H1 (cell line): Measurements from ENCODE around the gene EXOSC5. TPM values are rescaled to one million over a fixed set of nuclear protein-coding genes. Genes with fewer than 3 reads are reported as not detected.

Experiments used
- ASH2L ChIP-seq: fragments of 200-600, 300-600 bp; sonication (generic); IDR thresholded peaks from one replicate; pipeline ENCODE4 v1.7.1; 2017; ENCODE audit warnings: low read length
- BCL11A ChIP-seq, 2 experiments: IDR thresholded peaks; one replicate each; pipeline ENCODE4 v1.6.1; 2011; ENCODE audit warnings: low read depth in 2 of 2, low read length in 2 of 2, mild to moderate bottlenecking in 2 of 2
- EGR1 ChIP-seq: IDR thresholded peaks from 2 replicates; pipeline ENCODE4 v1.6.1; 2011; ENCODE audit warnings: low read depth, low read length, borderline replicate concordance
- KDM1A ChIP-seq: fragments of 200-600, 300-600 bp; sonication (generic); IDR thresholded peaks from 2 replicates; pipeline ENCODE4 v1.7.1; 2016; ENCODE audit warnings: mild to moderate bottlenecking, low read length, borderline replicate concordance
- RAD21 ChIP-seq, 2 experiments: IDR thresholded peaks in 1 of 2; conservative IDR thresholded peaks in 1 of 2; 2 replicates each; pipeline ENCODE4 v1.6.1; 2011; ENCODE audit warnings: low read depth in 2 of 2, low read length in 2 of 2, improper control_type of control experiment in 1 of 2, inconsistent platforms in 1 of 2, mild to moderate bottlenecking in 1 of 2, moderate library complexity in 1 of 2
- RFX5 ChIP-seq: IDR thresholded peaks from 2 replicates; pipeline ENCODE4 v1.6.1; 2011; ENCODE audit warnings: low read depth, low read length, improper control_type of control experiment, borderline replicate concordance
- SIN3A ChIP-seq, 2 experiments: IDR thresholded peaks in 1 of 2; conservative IDR thresholded peaks in 1 of 2; 2 replicates each; pipeline ENCODE4 v1.6.1; 2011 to 2012; ENCODE audit warnings: low read length in 2 of 2, improper control_type of control experiment in 1 of 2, low read depth in 1 of 2, mild to moderate bottlenecking in 1 of 2
- YY1 ChIP-seq: IDR thresholded peaks from 2 replicates; pipeline ENCODE4 v1.6.1; 2011; ENCODE audit warnings: low read depth, mild to moderate bottlenecking, low read length
- polyA plus RNA-seq, 7 experiments: library from polyadenylated mRNA; depleted of rRNA in 3 of 7; stranded (reverse) in 5 of 7; unstranded in 2 of 7; fragments of >200 nt in 5 of 7; fragments of 200-250 nt in 2 of 7; gene quantifications; 1 replicate in 5 of 7; 2 replicates in 1 of 7; 4 replicates in 1 of 7; pipeline versions ENCODE4 v1.2.1 to v1.2.3, GENCODE V29; 2011 to 2013; ENCODE audit warnings: missing spikeins in 2 of 7, mixed read lengths in 2 of 7
- total RNA-seq: library from RNA; stranded (reverse); fragmentation: NEBNext Ultra II Directional; extraction: Animal tissue kit (Norgen Biotek cat#: 25700); gene quantifications from 2 replicates; pipeline ENCODE4 v1.2.1, GENCODE V29; 2021
- TF ChIP-seq, protein P1 (sequence below), 3 experiments: IDR thresholded peaks; 1 replicate in 2 of 3; 2 replicates in 1 of 3; pipeline versions ENCODE4 v1.5.1 to v1.6.1; 2011; ENCODE audit warnings: low read length in 3 of 3, mild to moderate bottlenecking in 3 of 3, inconsistent platforms in 2 of 3, low read depth in 1 of 3, moderate library complexity in 1 of 3; ENCODE audit not compliant: insufficient read depth in 1 of 3; ENCODE audit errors: control extremely low read depth in 1 of 3

The EXOSC5 gene
- total and polyA plus RNA-seq, 2 of the 8 experiments (the other 6 are each of a cell fraction or from before 2014, with no cell fraction given): 56.2 to 92.8 TPM

DNA sequence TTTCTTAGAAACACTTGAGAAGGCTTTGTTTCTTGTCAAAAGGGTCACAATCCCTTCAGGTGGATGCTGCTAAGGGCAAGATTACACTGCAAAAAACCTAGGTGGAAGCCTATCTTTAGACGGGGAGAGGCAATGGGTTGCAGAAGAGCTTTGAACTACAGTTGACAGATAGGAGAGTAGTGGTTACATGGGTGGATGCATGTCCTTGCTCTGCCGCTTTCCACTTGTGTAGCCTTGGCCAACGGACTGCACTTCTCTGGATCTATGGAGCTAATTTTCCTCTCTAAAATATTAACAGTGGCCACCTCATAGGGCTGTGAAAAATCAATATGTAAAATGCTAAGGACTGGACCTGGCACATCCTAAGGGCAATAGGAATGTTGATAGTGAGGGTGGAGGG, 1.4 kb upstream of the EXOSC5 start (continued):
- TF ChIP-seq, protein P1, sequence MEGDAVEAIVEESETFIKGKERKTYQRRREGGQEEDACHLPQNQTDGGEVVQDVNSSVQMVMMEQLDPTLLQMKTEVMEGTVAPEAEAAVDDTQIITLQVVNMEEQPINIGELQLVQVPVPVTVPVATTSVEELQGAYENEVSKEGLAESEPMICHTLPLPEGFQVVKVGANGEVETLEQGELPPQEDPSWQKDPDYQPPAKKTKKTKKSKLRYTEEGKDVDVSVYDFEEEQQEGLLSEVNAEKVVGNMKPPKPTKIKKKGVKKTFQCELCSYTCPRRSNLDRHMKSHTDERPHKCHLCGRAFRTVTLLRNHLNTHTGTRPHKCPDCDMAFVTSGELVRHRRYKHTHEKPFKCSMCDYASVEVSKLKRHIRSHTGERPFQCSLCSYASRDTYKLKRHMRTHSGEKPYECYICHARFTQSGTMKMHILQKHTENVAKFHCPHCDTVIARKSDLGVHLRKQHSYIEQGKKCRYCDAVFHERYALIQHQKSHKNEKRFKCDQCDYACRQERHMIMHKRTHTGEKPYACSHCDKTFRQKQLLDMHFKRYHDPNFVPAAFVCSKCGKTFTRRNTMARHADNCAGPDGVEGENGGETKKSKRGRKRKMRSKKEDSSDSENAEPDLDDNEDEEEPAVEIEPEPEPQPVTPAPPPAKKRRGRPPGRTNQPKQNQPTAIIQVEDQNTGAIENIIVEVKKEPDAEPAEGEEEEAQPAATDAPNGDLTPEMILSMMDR (IDR thresholded peaks at IDR 0.05; ENCODE audit: control extremely low read depth in 1 of 3, insufficient read depth in 1 of 3, low read depth in 1 of 3, low read length in 3 of 3): no peak
- TF ChIP-seq ASH2L (no peak), BCL11A (IDR thresholded peaks at IDR 0.05; ENCODE audit: low read depth in 2 of 2, low read length in 2 of 2) (no peak), KDM1A (no peak), YY1 (no peak), SIN3A (conservative IDR thresholded peaks at IDR 0.05 in 1 of 2, IDR thresholded peaks at IDR 0.05 in 1 of 2; ENCODE audit: low read depth in 1 of 2, low read length in 2 of 2) (no peak), RAD21 (IDR thresholded peaks at IDR 0.05 in 1 of 2, conservative IDR thresholded peaks at IDR 0.05 in 1 of 2; ENCODE audit: low read depth in 2 of 2, low read length in 2 of 2) (no peak), RFX5 (no peak), EGR1 (no peak)
